ENCODE results near the gene DNM3.

DNA sequence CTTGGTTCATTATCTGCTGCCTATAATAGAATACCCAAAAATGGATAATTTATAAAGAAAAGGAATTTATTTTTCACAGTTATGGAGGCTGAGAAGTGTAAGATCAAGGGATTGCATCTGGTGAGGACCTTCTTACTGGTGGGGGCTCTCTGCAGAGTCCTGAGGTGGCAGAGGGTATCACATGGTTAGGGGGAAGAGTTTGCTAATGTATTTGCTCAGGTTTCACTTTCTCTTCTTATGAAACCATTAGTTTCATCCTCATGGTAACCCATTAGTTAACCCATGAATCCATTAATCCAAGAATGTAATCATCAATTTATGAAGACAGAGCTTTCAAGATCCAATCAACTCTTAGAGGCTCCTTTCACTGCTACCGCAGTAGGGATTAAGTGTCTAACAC is 120.6 kb downstream of the DNM3 start:
- TF ChIP-seq, protein P1, sequence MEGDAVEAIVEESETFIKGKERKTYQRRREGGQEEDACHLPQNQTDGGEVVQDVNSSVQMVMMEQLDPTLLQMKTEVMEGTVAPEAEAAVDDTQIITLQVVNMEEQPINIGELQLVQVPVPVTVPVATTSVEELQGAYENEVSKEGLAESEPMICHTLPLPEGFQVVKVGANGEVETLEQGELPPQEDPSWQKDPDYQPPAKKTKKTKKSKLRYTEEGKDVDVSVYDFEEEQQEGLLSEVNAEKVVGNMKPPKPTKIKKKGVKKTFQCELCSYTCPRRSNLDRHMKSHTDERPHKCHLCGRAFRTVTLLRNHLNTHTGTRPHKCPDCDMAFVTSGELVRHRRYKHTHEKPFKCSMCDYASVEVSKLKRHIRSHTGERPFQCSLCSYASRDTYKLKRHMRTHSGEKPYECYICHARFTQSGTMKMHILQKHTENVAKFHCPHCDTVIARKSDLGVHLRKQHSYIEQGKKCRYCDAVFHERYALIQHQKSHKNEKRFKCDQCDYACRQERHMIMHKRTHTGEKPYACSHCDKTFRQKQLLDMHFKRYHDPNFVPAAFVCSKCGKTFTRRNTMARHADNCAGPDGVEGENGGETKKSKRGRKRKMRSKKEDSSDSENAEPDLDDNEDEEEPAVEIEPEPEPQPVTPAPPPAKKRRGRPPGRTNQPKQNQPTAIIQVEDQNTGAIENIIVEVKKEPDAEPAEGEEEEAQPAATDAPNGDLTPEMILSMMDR (conservative IDR thresholded peaks at IDR 0.05 in 1 of 2, IDR thresholded peaks at IDR 0.05 in 1 of 2; ENCODE audit: extremely low read depth in 1 of 2, insufficient read depth in 1 of 2, low read depth in 1 of 2, low read length in 2 of 2), result no peak
- no peak for TF ChIP-seq EZH2 (IDR thresholded peaks at IDR 0.05; ENCODE audit: borderline replicate concordance, low read length)
